DMS153 treated with DMSO at 0.1 percent for 48 hours (cell line): ENCODE results near the gene CWH43.
"Not testable (repeated sequence)": the region's sequence is repeated elsewhere in the genome, so short reads cannot be mapped to it uniquely, and the experiment has no call there.

Source experiments
- DNase-seq: peaks from one replicate; lab custom pipeline; 2025; ENCODE audit not compliant: unreplicated experiment; lab: John Stamatoyannopoulos, UW

Gene CWH43

GRCh38 chr4:48985976-48986653 lies at the start of gene CWH43:
CWH43 (plus strand) TSS chr4:48986275; CDS start chr4:48986430, 155 bp downstream.
- DNase-seq: no peak

- DNase-seq: no peak
Measured at GRCh38 chr4:48937033-48937432, 49.0 kb upstream of the CWH43 start.

DNA sequence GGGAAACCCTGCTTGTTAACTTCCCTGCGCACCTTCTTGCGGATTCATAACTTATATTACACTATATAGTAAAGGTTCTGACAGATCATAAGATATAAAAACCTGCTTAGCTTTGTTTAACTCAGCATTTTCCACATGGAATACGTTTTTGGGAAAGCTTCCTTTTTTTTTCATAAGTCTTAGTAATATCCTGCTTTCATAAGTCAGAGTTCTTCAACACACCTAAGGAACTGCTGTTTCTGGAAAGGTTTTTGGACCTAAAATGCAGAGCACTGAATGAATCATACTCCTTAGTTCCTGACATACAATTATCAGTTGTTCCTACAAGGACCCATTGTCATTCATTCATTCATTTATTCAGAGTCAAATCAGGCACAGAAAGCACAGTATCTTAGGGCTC lies 47.2 kb upstream of the CWH43 start:
- no peak for DNase-seq

DNA sequence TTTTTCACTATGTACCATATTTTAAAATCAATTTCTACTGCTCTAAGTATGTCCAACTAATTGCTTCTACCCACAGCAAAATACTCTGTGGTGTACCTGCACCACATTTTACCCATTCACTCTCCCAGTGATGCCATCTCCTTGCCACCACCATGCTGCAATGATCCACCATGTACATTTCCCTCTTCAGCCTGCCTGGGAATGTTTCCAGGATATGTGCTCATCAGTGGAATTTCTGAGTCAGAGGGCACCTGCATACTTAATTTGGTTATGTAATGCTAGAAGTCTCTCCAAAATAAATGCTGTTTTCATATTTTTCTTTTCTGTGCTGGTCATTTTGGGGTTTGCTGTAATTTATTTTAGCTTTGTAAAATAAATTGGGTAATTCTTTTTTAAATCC lies 46.3 kb upstream of the CWH43 start:
- DNase-seq: no peak

DNA sequence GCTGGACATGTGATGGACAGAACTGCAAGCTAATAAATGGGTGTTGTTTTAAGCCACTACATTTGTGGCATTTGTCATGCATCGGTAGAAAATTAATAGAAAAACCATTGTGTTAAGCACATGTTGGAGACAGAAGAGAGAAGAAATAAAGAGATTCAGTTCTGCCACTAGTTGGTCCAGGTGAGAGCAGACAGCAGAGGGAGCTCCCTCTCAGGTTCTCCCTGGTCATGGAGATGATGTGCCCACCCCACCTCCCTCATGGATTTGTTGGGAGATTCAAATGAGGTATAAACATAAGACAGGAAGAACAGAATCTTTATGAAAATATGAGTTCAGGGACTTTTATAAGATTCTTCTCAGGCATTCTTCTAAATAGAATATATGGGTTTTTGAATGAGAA lies 42.7 kb upstream of the CWH43 start:
- no peak for DNase-seq

- no peak for DNase-seq
Measured at GRCh38 chr4:48944252-48944651, 41.8 kb upstream of the CWH43 start.

DNA sequence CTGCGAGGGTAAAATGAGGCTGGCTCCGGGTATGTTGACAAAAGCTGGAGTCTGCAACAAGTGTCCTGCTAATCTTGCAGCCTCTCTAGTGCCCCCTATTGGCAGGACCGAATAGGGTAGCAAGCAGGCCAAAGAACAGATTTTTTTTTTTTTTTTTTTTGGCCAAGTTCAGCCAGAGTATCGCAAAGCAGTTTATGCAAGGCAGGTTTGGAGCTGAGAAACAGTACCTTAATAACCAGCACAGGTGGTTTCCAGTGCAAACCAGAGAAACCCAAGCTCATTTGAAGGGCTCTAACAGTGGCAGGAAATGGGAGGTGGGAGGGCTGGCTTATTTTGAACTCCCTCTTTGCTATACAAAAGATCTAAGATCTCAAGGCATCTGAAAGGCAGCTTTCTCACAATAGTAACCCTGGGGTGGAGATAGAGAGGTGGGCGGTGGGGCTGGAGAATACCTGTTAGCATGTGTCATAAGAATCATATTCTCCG lies 41.3 kb upstream of the CWH43 start:
- DNase-seq: no peak

GRCh38 chr4:48945981-48946380 lies 40.1 kb upstream of the CWH43 start:
- no peak for DNase-seq

- no peak for DNase-seq
Measured at GRCh38 chr4:48947731-48948130, 38.3 kb upstream of the CWH43 start.

GRCh38 chr4:48949086-48949485 lies 37.0 kb upstream of the CWH43 start:
- DNase-seq: no peak

GRCh38 chr4:48949518-48950219 lies 36.4 kb upstream of the CWH43 start:
- no peak for DNase-seq

DNA sequence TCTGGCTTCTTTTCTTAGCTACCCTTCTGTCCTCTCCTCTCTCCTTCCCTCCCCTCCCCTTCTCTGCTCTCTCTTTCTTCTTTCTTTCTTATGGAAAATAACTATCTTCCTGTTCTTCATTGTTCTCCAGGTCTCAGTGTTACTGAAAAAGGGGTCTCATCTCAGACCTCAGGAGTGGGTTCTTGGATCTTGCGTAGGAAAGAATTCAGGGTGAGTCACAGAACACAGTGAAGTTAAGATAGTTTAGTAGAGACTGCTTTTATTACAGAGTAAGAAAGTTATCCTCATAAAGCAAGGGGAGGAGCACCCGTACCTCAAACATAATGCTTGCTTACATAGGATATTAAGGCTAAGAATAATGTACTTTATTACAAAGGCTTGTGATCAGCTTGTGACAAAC lies 31.8 kb upstream of the CWH43 start:
- no peak for DNase-seq

GRCh38 chr4:48957366-48957765 lies 28.7 kb upstream of the CWH43 start:
- DNase-seq: not testable (repeated sequence)

GRCh38 chr4:48958582-48958981 lies 27.5 kb upstream of the CWH43 start:
- no peak for DNase-seq

DNA sequence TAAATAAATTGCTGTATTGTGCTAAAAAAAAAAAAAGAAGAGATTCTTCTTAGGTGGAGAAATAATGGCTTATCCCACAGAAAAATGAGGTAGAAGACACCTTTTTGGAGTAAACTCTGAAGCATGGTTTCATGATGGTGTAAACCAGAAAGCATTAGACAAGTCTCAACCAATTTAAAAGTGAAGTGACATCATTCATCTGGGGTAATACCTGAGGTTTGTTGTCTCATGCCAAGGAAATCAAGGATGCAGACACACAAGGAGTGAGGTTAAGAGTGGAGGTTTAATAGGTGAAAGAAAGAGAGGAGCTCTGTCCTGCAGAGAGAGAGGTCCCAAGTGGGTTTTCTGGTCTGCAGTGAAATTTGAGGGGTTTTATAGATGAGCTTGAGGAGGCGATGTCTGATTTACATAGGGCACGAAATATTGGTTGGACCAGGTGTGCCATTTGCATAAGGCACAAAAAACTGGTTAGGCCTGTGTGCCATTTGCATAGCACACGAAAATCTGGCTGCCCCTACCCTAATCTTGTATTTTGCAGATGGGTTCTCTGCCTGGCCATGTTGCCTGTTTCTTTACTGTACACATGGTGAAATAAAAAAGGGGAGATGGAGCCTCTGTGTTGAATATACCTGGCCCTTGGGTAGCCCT lies 25.0 kb upstream of the CWH43 start:
- no peak for DNase-seq

DNA sequence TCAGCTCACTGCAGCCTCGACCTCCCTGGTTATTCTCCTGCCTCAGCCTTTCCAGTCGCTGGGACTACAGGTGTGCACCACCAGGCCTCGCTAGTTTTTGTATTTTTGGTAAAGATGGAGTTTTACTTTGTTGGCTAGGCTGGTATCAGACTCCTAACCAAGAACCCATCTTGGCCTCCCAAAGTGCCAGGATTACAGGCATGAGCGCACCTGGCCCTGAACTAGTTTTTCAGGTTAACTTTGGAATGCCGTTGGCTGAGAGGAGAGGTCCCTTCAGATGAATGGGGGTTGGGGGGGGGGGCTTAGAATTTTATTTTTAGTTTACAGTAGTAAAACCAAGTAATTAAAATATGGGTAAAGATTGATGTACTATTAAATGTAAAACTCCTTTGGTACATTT lies 23.4 kb upstream of the CWH43 start:
- DNase-seq: no peak

- DNase-seq: peak; percentile 51
Measured at GRCh38 chr4:48963042-48963679, 22.9 kb upstream of the CWH43 start.

DNA sequence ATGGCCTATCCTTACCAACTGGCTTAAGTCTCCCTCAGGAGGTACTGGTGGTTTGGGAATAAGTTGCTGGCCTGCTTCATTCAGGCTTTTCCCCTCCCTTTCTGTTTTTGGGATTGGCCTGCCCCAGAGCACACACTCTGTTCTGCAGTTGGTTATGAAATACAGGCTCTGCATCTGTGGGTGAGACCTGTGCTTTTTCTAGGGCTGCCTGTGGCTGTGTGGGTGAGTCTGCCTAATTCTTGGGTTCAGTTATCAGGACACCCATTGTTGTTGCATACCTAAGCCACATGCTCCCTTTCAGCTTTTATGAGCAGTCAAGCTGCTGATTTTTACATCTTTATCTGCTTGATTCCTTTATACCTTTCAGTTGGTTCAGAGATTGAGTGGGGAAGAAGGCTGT lies 19.0 kb upstream of the CWH43 start:
- DNase-seq: no peak

GRCh38 chr4:48967631-48968030 lies 18.4 kb upstream of the CWH43 start:
- no peak for DNase-seq

DNA sequence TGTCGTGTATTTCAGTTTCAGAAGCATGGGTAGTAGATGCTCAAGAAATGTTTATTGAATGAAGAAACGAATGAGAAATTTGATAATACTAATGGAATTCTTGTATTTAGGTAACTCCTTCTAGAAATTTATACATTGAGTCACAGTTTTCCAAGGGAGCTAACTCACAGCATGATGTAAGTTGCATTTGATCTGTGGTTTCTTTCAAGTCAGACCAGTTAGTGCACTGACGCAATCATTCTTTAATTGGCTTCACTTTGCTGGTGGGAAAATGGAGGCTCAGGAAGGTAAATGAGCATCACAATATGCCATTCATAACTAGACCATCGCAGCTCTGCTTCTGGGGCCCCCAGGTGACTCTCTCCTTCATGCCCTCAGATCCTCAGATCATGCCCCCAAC lies 17.3 kb upstream of the CWH43 start:
- no peak for DNase-seq

GRCh38 chr4:48970471-48970921 lies 15.6 kb upstream of the CWH43 start:
- no peak for DNase-seq
